ENCODE results near the gene PRR14. TPM values are rescaled to one million over a fixed set of nuclear protein-coding genes. Genes with fewer than 3 reads are reported as not detected.

The PRR14 gene
- total and polyA plus RNA-seq, 2 of the 8 experiments (the other 6 are each of a cell fraction or from before 2014, with no cell fraction given): 3.6 to 16.1 TPM

DNA sequence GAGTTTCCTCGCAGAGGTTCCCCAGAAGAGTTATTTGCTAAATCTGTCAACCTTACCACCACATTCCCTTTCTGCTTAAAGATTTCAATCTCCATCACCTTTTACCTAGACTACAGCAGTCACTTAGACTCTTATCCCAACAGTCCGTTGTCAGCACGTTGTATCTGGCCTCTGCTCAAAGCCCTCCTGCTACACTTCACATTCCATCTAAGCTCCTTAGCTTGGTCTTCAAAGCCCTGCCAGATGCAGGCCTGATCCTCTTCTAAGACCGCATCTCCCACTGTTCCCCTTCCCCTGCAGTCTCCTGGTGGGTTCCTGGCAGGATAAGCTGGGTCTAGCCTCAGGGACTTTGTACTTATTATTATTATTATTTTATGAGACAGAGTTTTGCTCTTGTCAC lies 37.9 kb downstream of the PRR14 start (continued):
- TF ChIP-seq CHD7 (IDR thresholded peaks at IDR 0.05; ENCODE audit: insufficient replicate concordance, low read length): no peak
- no peak for TF ChIP-seq RAD21 (IDR thresholded peaks at IDR 0.05 in 1 of 2, conservative IDR thresholded peaks at IDR 0.05 in 1 of 2; ENCODE audit: low read depth in 2 of 2, low read length in 2 of 2)
- no peak for TF ChIP-seq SP2 (IDR thresholded peaks at IDR 0.05; ENCODE audit: low read length)

Data from H1 (cell line).